GM08714 (cell line): ENCODE measurements around the gene CA10.

Source experiments
- H3K4me3 ChIP-seq: fragments of 200-500 bp; sonication (Bioruptor generic); 2 replicates; pipeline ENCODE4 v1.5.1; 2014; ENCODE audit warnings: mild to moderate bottlenecking, low read length, inconsistent platforms
- ZNF274 ChIP-seq: IDR thresholded peaks from 2 replicates; pipeline ENCODE4 v1.6.1; 2012; ENCODE audit warnings: mild to moderate bottlenecking, low read depth, low read length

Gene CA10

DNA sequence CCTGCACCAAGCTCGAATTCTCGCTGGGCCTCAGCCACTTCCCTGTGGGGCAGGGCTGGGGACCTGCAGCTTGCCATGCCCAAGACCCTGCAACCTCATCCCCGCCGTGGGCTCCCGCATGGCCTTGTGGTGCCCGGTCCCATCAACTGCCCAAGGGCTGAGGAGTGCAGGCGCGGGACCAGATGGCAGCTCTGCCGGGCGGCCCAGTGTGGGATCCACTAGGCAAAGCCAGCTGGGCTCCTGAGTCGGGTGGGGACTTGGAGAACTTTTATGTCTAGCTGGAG, 489.6 kb downstream of the CA10 start:
- H3K4me3 ChIP-seq = no peak overlapping the region
- TF ChIP-seq ZNF274 = no peak

DNA sequence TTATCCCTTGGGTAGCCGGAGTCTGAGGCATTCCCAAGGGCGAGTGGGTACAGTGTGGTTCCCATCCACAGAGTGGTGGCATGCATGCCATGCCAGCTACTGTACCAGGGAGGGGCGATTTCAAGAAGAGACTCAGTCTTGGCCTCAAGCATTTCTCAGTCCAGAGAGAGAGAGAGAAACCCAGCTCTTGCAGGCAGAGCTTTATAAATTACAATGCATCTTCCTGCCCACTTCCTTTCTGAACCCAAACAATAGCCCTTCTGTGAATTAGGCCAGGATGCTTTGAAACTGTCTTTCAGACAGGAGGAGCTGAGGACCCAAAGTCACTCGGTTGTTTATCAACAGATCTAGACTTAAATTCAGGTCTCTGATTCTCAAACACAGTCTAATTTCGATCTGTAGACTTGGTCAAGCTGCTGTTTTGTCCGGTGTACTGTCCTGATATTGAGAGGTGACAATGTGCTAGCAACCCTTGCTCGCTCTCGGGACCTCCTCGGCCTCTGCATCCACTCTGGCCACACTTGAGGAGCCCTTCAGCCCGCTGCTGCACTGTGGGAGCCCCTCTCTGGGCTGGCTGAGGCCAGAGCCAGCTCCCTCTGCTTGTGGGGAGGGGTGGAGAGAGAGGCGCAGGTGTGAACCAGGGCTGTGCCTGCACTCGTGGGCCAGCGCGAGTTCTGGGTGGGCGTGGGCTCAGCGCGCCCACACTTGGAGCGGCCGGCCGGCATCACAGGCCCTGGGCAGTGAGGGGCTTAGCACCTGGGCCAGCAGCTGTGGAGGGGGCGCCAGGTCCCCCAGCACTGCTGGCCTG, 490.2 kb downstream of the CA10 start:
- H3K4me3 ChIP-seq = no peak overlapping the region
- TF ChIP-seq ZNF274 = no peak

DNA sequence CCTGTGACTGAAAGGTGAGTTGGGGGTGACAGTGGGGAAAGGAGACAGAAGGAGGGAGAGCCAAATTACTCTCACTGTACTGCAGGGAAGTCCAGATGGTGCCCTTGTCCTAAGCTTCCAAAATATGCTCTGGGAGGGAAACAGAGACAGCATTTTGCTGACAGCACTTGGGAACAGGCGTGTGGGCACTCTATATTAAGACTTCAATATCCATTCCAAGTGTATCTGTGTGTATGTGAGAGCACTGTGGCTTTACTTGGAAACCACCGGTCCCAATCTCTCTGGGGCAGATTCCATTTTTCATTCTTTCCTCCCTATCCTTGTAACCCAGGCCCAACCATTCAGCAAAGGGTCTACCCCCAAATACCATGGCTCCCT, 490.8 kb downstream of the CA10 start:
- H3K4me3 ChIP-seq = no peak overlapping the region
- no peak for TF ChIP-seq ZNF274

- no peak for TF ChIP-seq ZNF274
Measured at GRCh38 chr17:51666971-51667705, 491.4 kb downstream of the CA10 start.

GRCh38 chr17:51662204-51663056, 496.1 kb downstream of the CA10 start:
- TF ChIP-seq ZNF274 = no peak
- no peak overlapping the region for H3K4me3 ChIP-seq

More at GRCh38 chr17:51666971-51667705, 491.4 kb downstream of the CA10 start:
- no peak overlapping the region for H3K4me3 ChIP-seq

- TF ChIP-seq ZNF274 = no peak
- no peak overlapping the region for H3K4me3 ChIP-seq
Measured at GRCh38 chr17:51661403-51661802, 497.1 kb downstream of the CA10 start.

- H3K4me3 ChIP-seq = no peak overlapping the region
- no peak for TF ChIP-seq ZNF274
Measured at GRCh38 chr17:51660266-51660665, 498.2 kb downstream of the CA10 start.

DNA sequence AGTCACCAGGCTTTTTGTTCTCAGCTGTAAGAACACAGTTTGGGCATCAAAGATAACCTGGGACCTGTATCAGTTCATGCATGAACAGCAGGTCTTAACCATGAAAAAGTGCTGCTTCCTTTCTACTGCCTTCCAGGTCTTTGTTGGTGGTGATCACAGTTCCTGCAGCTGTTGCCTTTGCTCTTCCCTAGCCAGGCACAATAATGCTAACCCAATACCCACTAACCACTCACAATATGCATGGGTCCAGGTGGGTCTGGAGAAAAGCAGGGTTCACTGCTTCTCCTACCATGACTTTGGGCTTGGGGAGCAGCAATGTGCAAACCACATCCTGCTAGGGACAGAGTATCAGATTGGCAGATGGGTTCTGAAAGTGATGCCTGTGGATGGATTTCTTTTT, 501.3 kb downstream of the CA10 start:
- no peak overlapping the region for H3K4me3 ChIP-seq
- no peak for TF ChIP-seq ZNF274

DNA sequence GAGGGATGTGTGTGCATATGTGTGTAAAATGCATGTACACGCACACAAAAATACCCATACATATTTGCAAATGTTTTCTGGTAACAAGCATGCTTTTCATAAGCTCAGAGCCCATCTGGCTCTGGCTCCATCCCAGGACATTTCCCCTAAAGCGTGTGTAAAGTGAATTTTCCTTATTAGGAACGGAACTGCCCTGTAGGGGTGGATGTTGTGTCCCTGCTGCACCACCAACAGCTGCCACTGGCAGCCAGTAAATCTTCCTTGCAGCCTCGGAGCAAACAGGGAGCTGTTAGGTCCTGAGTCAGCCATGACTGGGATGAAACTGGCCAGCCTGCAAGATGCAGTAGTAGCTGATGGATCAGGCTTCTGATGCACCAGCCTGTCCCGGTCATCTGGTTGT, 504.6 kb downstream of the CA10 start:
- H3K4me3 ChIP-seq = no peak overlapping the region
- no peak for TF ChIP-seq ZNF274

- TF ChIP-seq ZNF274 = no peak
Measured at GRCh38 chr17:51652529-51652928, 506.0 kb downstream of the CA10 start.

GRCh38 chr17:51651513-51652298, 506.8 kb downstream of the CA10 start:
- no peak for TF ChIP-seq ZNF274
- no peak overlapping the region for H3K4me3 ChIP-seq

More at GRCh38 chr17:51652529-51652928, 506.0 kb downstream of the CA10 start:
- no peak overlapping the region for H3K4me3 ChIP-seq

DNA sequence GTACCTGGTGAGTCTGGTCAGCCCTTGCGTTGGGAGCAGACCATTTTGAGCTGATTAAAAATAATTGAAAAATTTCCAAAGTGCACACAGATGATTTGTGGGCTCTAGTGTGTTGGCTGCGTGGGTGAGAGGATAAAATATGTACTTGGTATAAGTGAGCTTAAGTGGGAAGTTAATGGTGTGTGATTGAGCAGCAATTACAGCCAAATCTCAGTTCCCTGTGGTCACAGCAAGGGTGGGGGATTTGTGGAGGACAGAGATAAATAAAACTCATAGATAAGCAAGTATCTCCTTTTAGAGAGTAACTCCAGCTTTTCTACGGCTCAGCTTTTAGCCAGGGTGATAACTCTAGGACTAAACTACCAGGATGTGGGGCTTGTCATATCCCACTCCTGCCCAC, 507.7 kb downstream of the CA10 start:
- H3K4me3 ChIP-seq = no peak overlapping the region
- TF ChIP-seq ZNF274 = no peak

GRCh38 chr17:51650202-51650601, 508.3 kb downstream of the CA10 start:
- no peak for TF ChIP-seq ZNF274
- no peak overlapping the region for H3K4me3 ChIP-seq

DNA sequence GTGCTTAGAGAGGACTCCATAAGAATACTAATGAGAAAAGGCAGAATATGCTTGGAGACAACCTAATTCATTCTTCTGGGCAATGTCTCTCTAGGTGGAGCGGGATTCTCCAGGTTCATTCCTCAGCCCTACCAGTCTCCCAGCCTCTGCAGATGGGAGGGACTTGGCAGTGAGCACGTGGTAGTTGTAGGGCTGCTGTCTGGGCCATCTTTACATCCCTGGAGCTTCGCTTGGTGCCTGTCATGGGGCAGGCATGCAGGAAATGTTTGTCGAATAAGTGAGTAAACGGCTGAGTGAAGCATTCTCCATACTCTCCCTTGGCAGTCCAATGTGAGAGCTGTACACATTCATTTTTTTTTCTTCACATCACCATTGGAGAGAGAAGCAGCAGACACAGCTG, 510.7 kb downstream of the CA10 start:
- H3K4me3 ChIP-seq = no peak overlapping the region
- no peak for TF ChIP-seq ZNF274
